ENCODE data around the gene ANKS6. TPM values are rescaled to one million over a fixed set of nuclear protein-coding genes. Genes with fewer than 3 reads are reported as not detected.
A peak's percentile ranks its signal among the peaks of the same experiment; 100 is the strongest.

Gene ANKS6
- total RNA-seq, 3 donors from 2014 or later (not counting 1 experiment from before 2014, with no cell fraction given) = 8.1 to 12.6 (median 10.5) TPM

GRCh38 chr9:98808411-98808815, 12.1 kb upstream of the ANKS6 start:
- intact Hi-C loops (cut with micrococcal nuclease) = no loop called here
- peak overlapping the region; percentile 89 for H3K4me3 Mint-ChIP-seq

GRCh38 chr9:98807814-98808195, 11.4 kb upstream of the ANKS6 start:
- Histone ChIP-seq H3K27me3 (ENCODE audit: control insufficient read depth, insufficient read depth, low read length) (no peaks in the 10 kb centered on the region), H3K36me3 (ENCODE audit: control insufficient read depth, insufficient read depth, low read length) (no peaks in the 10 kb centered on the region), H3K9me3 (ENCODE audit: control insufficient read depth, insufficient read depth, low read length) (no peaks in the 10 kb centered on the region), H3K27ac (ENCODE audit: low read length) (no peak overlapping the region), H3K4me3 (ENCODE audit: low read length) (peak overlapping the region; percentile 65), H3K4me1 (ENCODE audit: control insufficient read depth, insufficient read depth, low read length) (peaks cover 16% of the 10 kb centered on the region)
- Mint-ChIP-seq H3K4me3 (peak overlapping the region; percentile 89), H3K36me3 (no peaks in the 10 kb centered on the region), H3K9me3 (no peaks in the 10 kb centered on the region), H3K4me1 (peaks cover 18 to 41% of the 10 kb centered on the region in 2 donors), H3K27ac (peak overlapping the region in 1 of 2 donors; percentile 53), H3K27me3 (ENCODE audit: low read depth in 2 of 2) (peaks cover 6 to 20% of the 10 kb centered on the region in 2 donors)
- no peak for TF ChIP-seq CTCF (IDR thresholded peaks at IDR 0.05)
- intact Hi-C loops (cut with micrococcal nuclease) = no loop called here
- peak in 1 of 2 donors; percentile 55 for DNase-seq
- under 1% methylated on average over 46 of the region's 46 CpGs for WGBS (ENCODE audit: insufficient coverage)
- ATAC-seq = peak; percentile 25 to 59 (median 49)

More at GRCh38 chr9:98808411-98808815, 12.1 kb upstream of the ANKS6 start:
- peak overlapping the region; percentile 65 for H3K4me3 ChIP-seq (ENCODE audit: low read length)
- H3K27me3 ChIP-seq (ENCODE audit: control insufficient read depth, insufficient read depth, low read length) = no peaks in the 10 kb centered on the region
- WGBS (ENCODE audit: insufficient coverage) = 19% methylated on average over 17 of the region's 17 CpGs
- no peaks in the 10 kb centered on the region for H3K36me3 ChIP-seq (ENCODE audit: control insufficient read depth, insufficient read depth, low read length)
- Mint-ChIP-seq H3K27ac (peak overlapping the region in 1 of 2 donors; percentile 53), H3K4me1 (peaks cover 18 to 41% of the 10 kb centered on the region in 2 donors), H3K27me3 (ENCODE audit: low read depth in 2 of 2) (peaks cover 4 to 20% of the 10 kb centered on the region in 2 donors), H3K9me3 (no peaks in the 10 kb centered on the region), H3K36me3 (no peaks in the 10 kb centered on the region)
- H3K4me1 ChIP-seq (ENCODE audit: control insufficient read depth, insufficient read depth, low read length) = peaks cover 16% of the 10 kb centered on the region
- H3K9me3 ChIP-seq (ENCODE audit: control insufficient read depth, insufficient read depth, low read length) = no peaks in the 10 kb centered on the region
- no peak for TF ChIP-seq CTCF (IDR thresholded peaks at IDR 0.05)
- ATAC-seq (no peak), DNase-seq (no peak)
- no peak overlapping the region for H3K27ac ChIP-seq (ENCODE audit: low read length)

GRCh38 chr9:98807070-98807813, 10.9 kb upstream of the ANKS6 start, which contains the start of gene GALNT12:
Gene GALNT12, plus strand, starts transcription at chr9:98807670. Its CDS starts 29 bp downstream, at chr9:98807699.
- H3K4me3 Mint-ChIP-seq = peak within 1 kb of the TSS; percentile 93

More at GRCh38 chr9:98807070-98807813, 10.9 kb upstream of the ANKS6 start, which contains the start of gene GALNT12:
- H3K36me3 Mint-ChIP-seq = no peaks in the 10 kb centered on the region
- Histone ChIP-seq H3K27me3 (ENCODE audit: control insufficient read depth, insufficient read depth, low read length) (no peaks in the 10 kb centered on the region), H3K4me3 (ENCODE audit: low read length) (peak within 1 kb of the TSS; percentile 65), H3K36me3 (ENCODE audit: control insufficient read depth, insufficient read depth, low read length) (no peaks in the 10 kb centered on the region), H3K27ac (ENCODE audit: low read length) (no peak within 1 kb of the TSS), H3K4me1 (ENCODE audit: control insufficient read depth, insufficient read depth, low read length) (peaks cover 16% of the 10 kb centered on the region), H3K9me3 (ENCODE audit: control insufficient read depth, insufficient read depth, low read length) (no peaks in the 10 kb centered on the region)
- no peaks in the 10 kb centered on the region for H3K9me3 Mint-ChIP-seq
- H3K4me1 Mint-ChIP-seq = peaks cover 18 to 41% of the 10 kb centered on the region in 2 donors
- intact Hi-C loops (cut with micrococcal nuclease) = no loop called here
- peaks cover 6 to 20% of the 10 kb centered on the region in 2 donors for H3K27me3 Mint-ChIP-seq (ENCODE audit: low read depth in 2 of 2)
- DNase-seq = peak; percentile 47 to 76
- 12% methylated on average over 50 of the region's 51 CpGs for WGBS (ENCODE audit: insufficient coverage)
- no peak for TF ChIP-seq CTCF (IDR thresholded peaks at IDR 0.05)
- ATAC-seq = peak; percentile 83 to 90 (median 89)
- H3K27ac Mint-ChIP-seq = peak within 1 kb of the TSS; percentile 16 to 53

Measured in natural killer cell (primary cell).